Measurements from ENCODE around the gene TECTB.

DNA sequence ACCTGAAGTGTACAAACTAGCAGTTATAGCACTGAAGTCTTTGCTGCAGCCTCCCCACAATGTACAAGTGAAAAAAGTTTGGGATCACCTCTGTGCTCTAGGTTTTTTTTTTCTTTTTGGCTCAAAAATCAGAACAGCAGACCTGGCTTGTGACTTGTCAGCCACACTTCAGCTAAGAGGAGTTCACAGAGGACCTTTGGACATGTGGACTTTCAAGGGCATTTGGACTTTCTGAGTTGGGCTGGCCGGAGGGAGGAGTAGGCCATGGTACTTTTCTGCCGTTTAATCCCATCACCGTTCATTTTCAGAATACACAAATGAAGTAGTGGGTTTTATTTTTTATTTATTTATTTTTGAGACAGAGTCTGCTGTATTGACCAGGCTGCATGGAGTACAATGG is 68.8 kb downstream of the TECTB start:
- TF ChIP-seq, protein P1, sequence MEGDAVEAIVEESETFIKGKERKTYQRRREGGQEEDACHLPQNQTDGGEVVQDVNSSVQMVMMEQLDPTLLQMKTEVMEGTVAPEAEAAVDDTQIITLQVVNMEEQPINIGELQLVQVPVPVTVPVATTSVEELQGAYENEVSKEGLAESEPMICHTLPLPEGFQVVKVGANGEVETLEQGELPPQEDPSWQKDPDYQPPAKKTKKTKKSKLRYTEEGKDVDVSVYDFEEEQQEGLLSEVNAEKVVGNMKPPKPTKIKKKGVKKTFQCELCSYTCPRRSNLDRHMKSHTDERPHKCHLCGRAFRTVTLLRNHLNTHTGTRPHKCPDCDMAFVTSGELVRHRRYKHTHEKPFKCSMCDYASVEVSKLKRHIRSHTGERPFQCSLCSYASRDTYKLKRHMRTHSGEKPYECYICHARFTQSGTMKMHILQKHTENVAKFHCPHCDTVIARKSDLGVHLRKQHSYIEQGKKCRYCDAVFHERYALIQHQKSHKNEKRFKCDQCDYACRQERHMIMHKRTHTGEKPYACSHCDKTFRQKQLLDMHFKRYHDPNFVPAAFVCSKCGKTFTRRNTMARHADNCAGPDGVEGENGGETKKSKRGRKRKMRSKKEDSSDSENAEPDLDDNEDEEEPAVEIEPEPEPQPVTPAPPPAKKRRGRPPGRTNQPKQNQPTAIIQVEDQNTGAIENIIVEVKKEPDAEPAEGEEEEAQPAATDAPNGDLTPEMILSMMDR (IDR thresholded peaks at IDR 0.05; ENCODE audit: insufficient read depth, low read length, poor library complexity, severe bottlenecking), result no peak
- no peak for TF ChIP-seq EZH2phosphoT487 (conservative IDR thresholded peaks at IDR 0.05; ENCODE audit: low read length)

All from SU-DHL-6 (cell line).